Endothelial cell of umbilical vein (primary cell): ENCODE data around the gene AMIGO1. TPM values are rescaled to one million over a fixed set of nuclear protein-coding genes. Genes with fewer than 3 reads are reported as not detected.
A peak's percentile ranks its signal among the peaks of the same experiment; 100 is the strongest.

Source experiments
- BruUV-seq: library from RNA; stranded (reverse); fragments of 400-500 nt; replicated peaks from 2 replicates; lab custom pipeline; 2021; lab: Mats Ljungman, UMichigan
- CTCF ChIA-PET: fragments of 300-600, 350-600 bp; sonication (Branson Sonifier 250); formaldehyde crosslinking; loops from one replicate; lab custom pipeline; 2021; ENCODE audit warnings: antibody characterized with exemption, inconsistent platforms; lab: Charles Lee
- POLR2A ChIA-PET: fragments of 300-600, 350-600 bp; sonication (Branson Sonifier 250); formaldehyde crosslinking; loops from one replicate; lab custom pipeline; 2021; ENCODE audit warnings: antibody characterized with exemption, inconsistent platforms; lab: Charles Lee
- DNase-seq: peaks from one replicate; pipeline ENCODE4 v3.0.0-alpha.2; 2011; ENCODE audit warnings: low read depth, low spot score
- FAIRE-seq: peaks from 2 replicates; lab custom pipeline; 2011; peaks lifted over from hg19 to GRCh38; lab: Jason Lieb, UNC
- H2AFZ ChIP-seq: 2 replicates; pipeline ENCODE4 v1.6.0; 2012; ENCODE audit warnings: low read depth, low read length, control low read depth, inconsistent platforms
- H3K27ac ChIP-seq: 2 replicates; pipeline ENCODE4 v1.5.1; 2011; ENCODE audit warnings: low read depth, mild to moderate bottlenecking, control low read depth, low read length, moderate library complexity; ENCODE audit not compliant: insufficient read depth
- H3K27me3 ChIP-seq, 2 experiments: 2 replicates each; pipeline versions ENCODE4 v1.6.0 to v1.6.1; 2011; ENCODE audit warnings: low read length in 2 of 2, mixed read lengths in 1 of 2; ENCODE audit not compliant: control insufficient read depth in 2 of 2, insufficient read depth in 2 of 2
- H3K36me3 ChIP-seq, 2 experiments: 2 replicates in 1 of 2; 3 replicates in 1 of 2; pipeline ENCODE4 v1.5.1; 2011; ENCODE audit warnings: low read length in 2 of 2, mild to moderate bottlenecking in 1 of 2, moderate library complexity in 1 of 2; ENCODE audit not compliant: control insufficient read depth in 2 of 2, insufficient read depth in 2 of 2; ENCODE audit errors: extremely low read depth in 1 of 2
- H3K4me1 ChIP-seq: 3 replicates; pipeline ENCODE4 v1.5.1; 2011; ENCODE audit warnings: mild to moderate bottlenecking, low read length; ENCODE audit not compliant: control insufficient read depth, insufficient read depth; ENCODE audit errors: extremely low read depth
- H3K4me2 ChIP-seq: 2 replicates; pipeline ENCODE4 v1.6.1; 2011; ENCODE audit warnings: low read length, control low read depth, mixed read lengths; ENCODE audit not compliant: insufficient read depth
- H3K4me3 ChIP-seq, 3 experiments: fragments of 200-600 bp in 1 of 3; sonication (generic), shearing (Covaris generic) in 1 of 3; replicated peaks in 1 of 3; 2 replicates each; pipeline ENCODE4 v1.5.1; 2011 to 2016; ENCODE audit warnings: control low read depth in 3 of 3, low read length in 3 of 3, mild to moderate bottlenecking in 2 of 3, inconsistent platforms in 1 of 3, low read depth in 1 of 3, moderate library complexity in 1 of 3; ENCODE audit not compliant: insufficient read depth in 1 of 3
- H3K79me2 ChIP-seq: 2 replicates; pipeline ENCODE4 v1.6.0; 2012; ENCODE audit warnings: low read length, inconsistent platforms; ENCODE audit not compliant: control insufficient read depth, insufficient read depth
- H3K9ac ChIP-seq: replicated peaks from 2 replicates; pipeline ENCODE3; 2011; ENCODE audit warnings: low read length, control low read depth; ENCODE audit not compliant: insufficient read depth; ENCODE audit errors: extremely low read depth
- H3K9me1 ChIP-seq: replicated peaks from 3 replicates; pipeline ENCODE4 v1.6.0; 2011; ENCODE audit warnings: mild to moderate bottlenecking, low read length; ENCODE audit not compliant: control insufficient read depth, insufficient read depth; ENCODE audit errors: extremely low read depth
- H3K9me3 ChIP-seq: replicated peaks from 2 replicates; pipeline ENCODE4 v1.5.1; 2012; ENCODE audit warnings: low read length, inconsistent platforms; ENCODE audit not compliant: control insufficient read depth, insufficient read depth
- H4K20me1 ChIP-seq: replicated peaks from 2 replicates; pipeline ENCODE3; 2011; ENCODE audit warnings: mild to moderate bottlenecking, low read length; ENCODE audit not compliant: control insufficient read depth, insufficient read depth; ENCODE audit errors: extremely low read depth
- JUN ChIP-seq: IDR thresholded peaks from 2 replicates; pipeline ENCODE4 v1.6.1; 2011; ENCODE audit warnings: borderline replicate concordance, low read depth; ENCODE audit not compliant: insufficient read length, insufficient read depth
- POLR2A ChIP-seq: IDR thresholded peaks from 2 replicates; pipeline ENCODE4 v1.6.1; 2012; ENCODE audit warnings: low read depth, mild to moderate bottlenecking, control low read depth, low read length
- dilution Hi-C: fragments of 300-500 bp; cut with MboI; formaldehyde crosslinking; loops from one replicate; pipeline ENCODE4 v1.15.0; 2019; ENCODE audit warnings: low sequenced_read_pairs; ENCODE audit not compliant: extremely low pct_ligation_motif_present
- intact Hi-C: fragments of 100-400 bp; cut with micrococcal nuclease; formaldehyde crosslinking; loops from one replicate; pipeline ENCODE4 v1.10.0; 2022
- polyA plus RNA-seq, 4 experiments: library from polyadenylated mRNA; depleted of rRNA in 3 of 4; stranded (reverse) in 3 of 4; unstranded in 1 of 4; fragments of >200 nt; gene quantifications; 2 replicates each; pipeline versions ENCODE4 v1.2.1 to v1.2.3, GENCODE V29; 2011 to 2012; ENCODE audit warnings: missing spikeins in 1 of 4
- total RNA-seq: library from RNA; stranded (reverse); gene quantifications from 2 replicates; pipeline ENCODE4 v1.2.3, GENCODE V29; 2021
- TF ChIP-seq, protein P1 (sequence below), 2 donors: IDR thresholded peaks; 1 replicate in 1 of 2; 2 replicates in 1 of 2; pipeline ENCODE4 v1.5.1; 2011; ENCODE audit warnings: low read length in 2 of 2, mild to moderate bottlenecking in 2 of 2, moderate library complexity in 2 of 2, control low read depth in 1 of 2, inconsistent platforms in 1 of 2, low read depth in 1 of 2; ENCODE audit not compliant: insufficient read depth in 1 of 2; ENCODE audit errors: extremely low read depth in 1 of 2

AMIGO1 gene
- total and polyA plus RNA-seq, 2 donors (not counting 3 experiments of a cell fraction or from before 2014, with no cell fraction given), result 0.80 to 0.88 TPM

GRCh38 chr1:109498161-109498801, 11.2 kb downstream of the AMIGO1 start:
- Histone ChIP-seq H3K9ac (no peak overlapping the region), H3K4me3 (no peak overlapping the region), H2AFZ (no peak overlapping the region), H4K20me1 (no peaks in the 10 kb centered on the region), H3K4me1 (peaks cover 12% of the 10 kb centered on the region), H3K36me3 (peaks cover 2 to 7% of the 10 kb centered on the region in 2 experiments), H3K27ac (no peak overlapping the region), H3K79me2 (peaks cover 2% of the 10 kb centered on the region), H3K27me3 (no peaks in the 10 kb centered on the region), H3K9me1 (no peaks in the 10 kb centered on the region), H3K9me3 (no peaks in the 10 kb centered on the region), H3K4me2 (no peak overlapping the region)
- no TSS peak for BruUV-seq
- DNase-seq, result peak; percentile 48
- dilution Hi-C loops (no loop called here), intact Hi-C loops (loop anchor here (1.0 to 5.0 kb wide), 3 partner anchors 34 to 244 kb away; partner anchors contain the start of gene GSTM3)
- TF ChIP-seq POLR2A (no peak), JUN (no peak)
- TF ChIP-seq, protein P1, sequence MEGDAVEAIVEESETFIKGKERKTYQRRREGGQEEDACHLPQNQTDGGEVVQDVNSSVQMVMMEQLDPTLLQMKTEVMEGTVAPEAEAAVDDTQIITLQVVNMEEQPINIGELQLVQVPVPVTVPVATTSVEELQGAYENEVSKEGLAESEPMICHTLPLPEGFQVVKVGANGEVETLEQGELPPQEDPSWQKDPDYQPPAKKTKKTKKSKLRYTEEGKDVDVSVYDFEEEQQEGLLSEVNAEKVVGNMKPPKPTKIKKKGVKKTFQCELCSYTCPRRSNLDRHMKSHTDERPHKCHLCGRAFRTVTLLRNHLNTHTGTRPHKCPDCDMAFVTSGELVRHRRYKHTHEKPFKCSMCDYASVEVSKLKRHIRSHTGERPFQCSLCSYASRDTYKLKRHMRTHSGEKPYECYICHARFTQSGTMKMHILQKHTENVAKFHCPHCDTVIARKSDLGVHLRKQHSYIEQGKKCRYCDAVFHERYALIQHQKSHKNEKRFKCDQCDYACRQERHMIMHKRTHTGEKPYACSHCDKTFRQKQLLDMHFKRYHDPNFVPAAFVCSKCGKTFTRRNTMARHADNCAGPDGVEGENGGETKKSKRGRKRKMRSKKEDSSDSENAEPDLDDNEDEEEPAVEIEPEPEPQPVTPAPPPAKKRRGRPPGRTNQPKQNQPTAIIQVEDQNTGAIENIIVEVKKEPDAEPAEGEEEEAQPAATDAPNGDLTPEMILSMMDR (IDR thresholded peaks at IDR 0.05; ENCODE audit: extremely low read depth in 1 of 2, insufficient read depth in 1 of 2, low read depth in 1 of 2, low read length in 2 of 2), result peak; percentile 44 to 73
- POLR2A ChIA-PET, result no interaction called here
- peak; percentile 63 for FAIRE-seq
- CTCF ChIA-PET, result interaction anchor here (0.6 to 23.0 kb wide), 12 partner anchors 8 to 608 kb away, joined by 3 to 955 read pairs (median 8); partner anchors contain the start of genes AHCYL1, AMIGO1 and GPR61
